HG03457 (cell line): ENCODE results near the gene HERC3.

Experiments used
- ATAC-seq: cut with Tn5 transposase; IDR thresholded peaks from one replicate; pipeline ENCODE4 v1.9.1; 2021; ENCODE audit warnings: moderate number of reproducible peaks; ENCODE audit not compliant: unreplicated experiment

HERC3 gene

GRCh38 chr4:88659055-88659889, 67.0 kb downstream of the HERC3 start:
- peak; percentile 87 for ATAC-seq

GRCh38 chr4:88659890-88660208, 67.6 kb downstream of the HERC3 start:
- ATAC-seq, result no peak

GRCh38 chr4:88660446-88661294, 68.4 kb downstream of the HERC3 start:
- ATAC-seq, result no peak

GRCh38 chr4:88661739-88662138, 69.5 kb downstream of the HERC3 start:
- no peak for ATAC-seq

- no peak for ATAC-seq
These were observed 80.7 kb downstream of the HERC3 start for GRCh38 chr4:88672987-88673386.

GRCh38 chr4:88673886-88674285, 81.6 kb downstream of the HERC3 start:
- ATAC-seq, result no peak

GRCh38 chr4:88674565-88674964, 82.3 kb downstream of the HERC3 start:
- no peak for ATAC-seq

- ATAC-seq, result no peak
These were observed 82.7 kb downstream of the HERC3 start for GRCh38 chr4:88674979-88675378.

GRCh38 chr4:88675543-88675942, 83.3 kb downstream of the HERC3 start:
- ATAC-seq, result no peak

GRCh38 chr4:88681209-88681608, 88.9 kb downstream of the HERC3 start:
- no peak for ATAC-seq

GRCh38 chr4:88690355-88690754, 98.1 kb downstream of the HERC3 start:
- no peak for ATAC-seq

- ATAC-seq, result no peak
These were observed 101.5 kb downstream of the HERC3 start for GRCh38 chr4:88693792-88694191.

- ATAC-seq, result no peak
These were observed 104.3 kb downstream of the HERC3 start for GRCh38 chr4:88696630-88697029.

- ATAC-seq, result no peak
These were observed 104.9 kb downstream of the HERC3 start for GRCh38 chr4:88697141-88697540.

GRCh38 chr4:88697588-88698329, 105.5 kb downstream of the HERC3 start, which contains the start of gene NAP1L5:
Gene NAP1L5, minus strand, starts transcription at chr4:88697829. Its CDS starts 75 bp downstream, at chr4:88697754.
- peak; percentile 84 for ATAC-seq

- ATAC-seq, result no peak
These were observed 106.2 kb downstream of the HERC3 start for GRCh38 chr4:88698519-88698918.

GRCh38 chr4:88702782-88703181, 110.5 kb downstream of the HERC3 start:
- no peak for ATAC-seq

- no peak for ATAC-seq
These were observed 112.9 kb downstream of the HERC3 start for GRCh38 chr4:88705223-88705622.

- ATAC-seq, result no peak
These were observed 113.7 kb downstream of the HERC3 start for GRCh38 chr4:88705805-88706492.

GRCh38 chr4:88706574-88706973, 114.3 kb downstream of the HERC3 start:
- no peak for ATAC-seq

- no peak for ATAC-seq
These were observed 117.7 kb downstream of the HERC3 start for GRCh38 chr4:88709989-88710388.
